Liver (tissue), 9 donors: Measurements from ENCODE around the gene ILK. TPM values are rescaled to one million over a fixed set of nuclear protein-coding genes. Genes with fewer than 3 reads are reported as not detected.

Source experiments
- DNase-seq: peaks from one replicate; pipeline ENCODE4 v3.0.0-alpha.2; 2017; ENCODE audit warnings: low spot score
- H3K27ac ChIP-seq, 2 donors: one replicate each; pipeline ENCODE4 v1.7.0; 2013; ENCODE audit warnings: inconsistent platforms in 2 of 2, low read length in 2 of 2, control low read depth in 1 of 2, low read depth in 1 of 2, mild to moderate bottlenecking in 1 of 2
- H3K27me3 ChIP-seq, 4 donors: one replicate each; pipeline versions ENCODE4 v1.6.1 to v1.7.0; 2013; ENCODE audit warnings: low read length in 3 of 4, inconsistent platforms in 1 of 4, mild to moderate bottlenecking in 1 of 4, moderate library complexity in 1 of 4; ENCODE audit not compliant: control insufficient read depth in 4 of 4, insufficient read depth in 4 of 4
- H3K36me3 ChIP-seq, 4 donors: one replicate each; pipeline versions ENCODE4 v1.6.1 to v1.7.0; 2013; ENCODE audit warnings: low read length in 3 of 4, mild to moderate bottlenecking in 3 of 4, low read depth in 1 of 4, moderate library complexity in 1 of 4; ENCODE audit not compliant: control insufficient read depth in 4 of 4, insufficient read depth in 3 of 4
- H3K4me1 ChIP-seq, 4 donors: one replicate each; pipeline versions ENCODE4 v1.6.1 to v1.7.0; 2013; ENCODE audit warnings: low read length in 3 of 4, mild to moderate bottlenecking in 3 of 4, moderate library complexity in 1 of 4; ENCODE audit not compliant: control insufficient read depth in 4 of 4, insufficient read depth in 4 of 4
- H3K4me3 ChIP-seq, 3 donors: one replicate each; pipeline versions ENCODE4 v1.6.1 to v1.7.0; 2013; ENCODE audit warnings: low read length in 3 of 3, control low read depth in 1 of 3, low read depth in 1 of 3, mild to moderate bottlenecking in 1 of 3
- H3K9ac ChIP-seq, 2 donors: one replicate each; pipeline ENCODE4 v1.7.0; 2013; ENCODE audit warnings: low read length in 2 of 2, mild to moderate bottlenecking in 2 of 2, moderate library complexity in 2 of 2, control low read depth in 1 of 2, low read depth in 1 of 2
- H3K9me3 ChIP-seq, 4 donors: one replicate each; pipeline versions ENCODE4 v1.6.1 to v1.7.0; 2013; ENCODE audit warnings: low read length in 3 of 4; ENCODE audit not compliant: control insufficient read depth in 4 of 4
- EGR1 ChIP-seq, 2 donors: IDR thresholded peaks; 2 replicates each; pipeline ENCODE4 v1.6.1; 2016 to 2018; ENCODE audit warnings: antibody characterized with exemption in 2 of 2, low read depth in 2 of 2
- FOXA1 ChIP-seq: IDR thresholded peaks from 2 replicates; pipeline ENCODE4 v1.6.1; 2016; ENCODE audit warnings: antibody characterized with exemption
- FOXA2 ChIP-seq: IDR thresholded peaks from 2 replicates; pipeline ENCODE4 v1.6.1; 2016; ENCODE audit warnings: antibody characterized with exemption
- GABPA ChIP-seq, 2 donors: IDR thresholded peaks in 1 of 2; conservative IDR thresholded peaks in 1 of 2; 2 replicates each; pipeline ENCODE4 v1.6.1; 2016; ENCODE audit warnings: antibody characterized with exemption in 2 of 2, mild to moderate bottlenecking in 1 of 2, moderate library complexity in 1 of 2
- HNF4A ChIP-seq, 2 donors: conservative IDR thresholded peaks; 2 replicates each; pipeline ENCODE4 v1.6.1; 2016; ENCODE audit warnings: antibody characterized with exemption in 2 of 2, mild to moderate bottlenecking in 2 of 2
- HNF4G ChIP-seq: IDR thresholded peaks from 2 replicates; pipeline ENCODE4 v1.6.1; 2016; ENCODE audit warnings: antibody characterized with exemption
- JUND ChIP-seq, 2 donors: IDR thresholded peaks; 2 replicates each; pipeline ENCODE4 v1.6.1; 2016; ENCODE audit warnings: antibody characterized with exemption in 2 of 2
- NR2F2 ChIP-seq: IDR thresholded peaks from 2 replicates; pipeline ENCODE4 v1.6.1; 2016; ENCODE audit warnings: antibody characterized with exemption
- RAD21 ChIP-seq, 2 donors: IDR thresholded peaks; 2 replicates each; pipeline ENCODE4 v1.6.1; 2016; ENCODE audit warnings: antibody characterized with exemption in 2 of 2, mild to moderate bottlenecking in 2 of 2
- RXRA ChIP-seq, 2 donors: IDR thresholded peaks; 2 replicates each; pipeline ENCODE4 v1.6.1; 2017 to 2018; ENCODE audit warnings: antibody characterized with exemption in 2 of 2, mild to moderate bottlenecking in 1 of 2
- SP1 ChIP-seq: IDR thresholded peaks from 2 replicates; pipeline ENCODE4 v1.6.1; 2018; ENCODE audit warnings: antibody characterized with exemption, mild to moderate bottlenecking
- TAF1 ChIP-seq: conservative IDR thresholded peaks from 2 replicates; pipeline ENCODE4 v1.6.1; 2016; ENCODE audit warnings: antibody characterized with exemption, mild to moderate bottlenecking
- YY1 ChIP-seq: IDR thresholded peaks from 2 replicates; pipeline ENCODE4 v1.6.1; 2016; ENCODE audit warnings: antibody characterized with exemption, mild to moderate bottlenecking
- WGBS: extraction: QIAGEN DNeasy Blood & Tissue Kit; methylation state at CpG from one replicate; pipeline ENCODE4 v1.1.7; 2013; 5-methylcytosine and 5-hydroxymethylcytosine counted together
- polyA plus RNA-seq, 2 donors: library from polyadenylated mRNA; stranded (reverse) in 1 of 2; unstranded in 1 of 2; fragments of 200-250 nt in 1 of 2; fragments of >200 nt in 1 of 2; fragmentation: Nextera tagmentation in 1 of 2; extraction: Ambion mirVana in 1 of 2; gene quantifications; one replicate each; pipeline versions ENCODE4 v1.2.1 to v1.2.3, GENCODE V29; 2013 to 2015
- total RNA-seq, 2 donors: library from RNA; depleted of rRNA; stranded (reverse); fragments of >200 nt; gene quantifications; one replicate each; pipeline ENCODE4 v1.2.3, GENCODE V29; 2014
- TF ChIP-seq, protein P1 (sequence below): IDR thresholded peaks from 2 replicates; pipeline ENCODE4 v1.6.1; 2016; ENCODE audit warnings: antibody characterized with exemption, mild to moderate bottlenecking
- TF ChIP-seq, protein P2 (sequence below): IDR thresholded peaks from 2 replicates; pipeline ENCODE4 v1.6.1; 2016; ENCODE audit warnings: antibody characterized with exemption
- TF ChIP-seq, protein P3 (sequence below): IDR thresholded peaks from 2 replicates; pipeline ENCODE4 v1.6.1; 2016; ENCODE audit warnings: antibody characterized with exemption
- TF ChIP-seq, protein P4 (sequence below): fragments of 150-350 bp; IDR thresholded peaks from 2 replicates; pipeline ENCODE4 v1.5.1; 2017; ENCODE audit warnings: improper control_type of control experiment, low read depth, low read length; ENCODE audit not compliant: missing input control
- TF ChIP-seq, protein P5 (sequence below): IDR thresholded peaks from 2 replicates; pipeline ENCODE4 v1.6.1; 2016; ENCODE audit warnings: antibody characterized with exemption
- donor health status: healthy.
- donor health status: healthy.
- donor health status: healthy.
- donor health status: healthy.
- donor health status: healthy.

The ILK gene
- total and polyA plus RNA-seq, 4 donors: 29.6 to 69.1 (median 48.2) TPM

DNA sequence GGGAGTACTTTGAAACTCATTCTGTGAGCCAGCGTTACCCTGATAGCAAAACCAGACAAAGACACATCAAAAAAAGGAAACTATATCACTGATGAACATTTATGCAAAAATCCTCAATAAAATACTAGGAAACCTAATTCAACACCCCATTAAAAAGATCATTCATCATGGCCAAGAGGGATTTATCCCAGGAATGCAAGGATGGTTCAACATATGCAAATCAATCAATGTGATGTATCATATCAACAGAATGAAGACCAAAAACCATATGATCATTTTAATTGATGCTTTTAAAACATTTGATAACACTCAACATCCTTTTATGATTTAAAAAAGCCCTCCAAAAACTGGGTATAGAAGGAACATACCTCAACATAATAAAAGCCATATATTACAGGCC lies 20.0 kb upstream of the ILK start (continued):
- no peak for TF ChIP-seq EGR1 (IDR thresholded peaks at IDR 0.05; ENCODE audit: low read depth in 2 of 2)
- TF ChIP-seq RAD21 (IDR thresholded peaks at IDR 0.05): no peak
- no peak for TF ChIP-seq NR2F2
- TF ChIP-seq HNF4G: no peak

DNA sequence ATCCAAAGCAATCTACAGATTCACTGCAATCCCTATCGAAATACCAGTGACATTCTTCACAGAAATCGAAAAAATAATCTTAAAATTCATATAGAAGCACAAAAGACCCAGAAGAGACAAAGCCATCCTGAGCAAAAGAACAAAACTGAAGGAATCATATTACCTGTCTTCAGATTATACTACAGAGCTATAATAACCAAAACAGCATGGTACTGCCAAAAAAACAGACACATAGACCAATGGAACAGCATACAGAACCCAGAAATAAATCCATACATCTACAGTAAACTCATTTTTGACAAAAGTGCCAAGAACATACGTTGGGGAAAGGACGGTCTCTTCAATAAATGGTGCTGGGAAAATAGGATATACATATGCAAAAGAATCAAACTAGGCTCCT lies 19.0 kb upstream of the ILK start:
- H3K27me3 ChIP-seq: no peaks in the 10 kb centered on the region
- no peak overlapping the region for H3K9ac ChIP-seq
- peaks cover 0 to 3% (median 1%) of the 10 kb centered on the region in 4 donors for H3K4me1 ChIP-seq
- no peak for DNase-seq
- H3K27ac ChIP-seq: no peak overlapping the region
- no peak overlapping the region for H3K4me3 ChIP-seq
- H3K9me3 ChIP-seq: peaks cover 0 to 9% (median 3%) of the 10 kb centered on the region in 4 donors
- peaks cover 0 to 2% (median 0%) of the 10 kb centered on the region in 4 donors for H3K36me3 ChIP-seq
- 96% methylated on average over 4 of the region's 4 CpGs for WGBS
- TF ChIP-seq SP1 (no peak), GABPA (IDR thresholded peaks at IDR 0.05 in 1 of 2, conservative IDR thresholded peaks at IDR 0.05 in 1 of 2) (no peak), FOXA2 (no peak), NR2F2 (no peak), RXRA (IDR thresholded peaks at IDR 0.05) (no peak), TAF1 (no peak), EGR1 (IDR thresholded peaks at IDR 0.05; ENCODE audit: low read depth in 2 of 2) (no peak), FOXA1 (no peak), JUND (IDR thresholded peaks at IDR 0.05) (no peak), HNF4A (conservative IDR thresholded peaks at IDR 0.05) (no peak), YY1 (no peak), HNF4G (no peak), RAD21 (IDR thresholded peaks at IDR 0.05) (no peak)
- TF ChIP-seq, protein P1, sequence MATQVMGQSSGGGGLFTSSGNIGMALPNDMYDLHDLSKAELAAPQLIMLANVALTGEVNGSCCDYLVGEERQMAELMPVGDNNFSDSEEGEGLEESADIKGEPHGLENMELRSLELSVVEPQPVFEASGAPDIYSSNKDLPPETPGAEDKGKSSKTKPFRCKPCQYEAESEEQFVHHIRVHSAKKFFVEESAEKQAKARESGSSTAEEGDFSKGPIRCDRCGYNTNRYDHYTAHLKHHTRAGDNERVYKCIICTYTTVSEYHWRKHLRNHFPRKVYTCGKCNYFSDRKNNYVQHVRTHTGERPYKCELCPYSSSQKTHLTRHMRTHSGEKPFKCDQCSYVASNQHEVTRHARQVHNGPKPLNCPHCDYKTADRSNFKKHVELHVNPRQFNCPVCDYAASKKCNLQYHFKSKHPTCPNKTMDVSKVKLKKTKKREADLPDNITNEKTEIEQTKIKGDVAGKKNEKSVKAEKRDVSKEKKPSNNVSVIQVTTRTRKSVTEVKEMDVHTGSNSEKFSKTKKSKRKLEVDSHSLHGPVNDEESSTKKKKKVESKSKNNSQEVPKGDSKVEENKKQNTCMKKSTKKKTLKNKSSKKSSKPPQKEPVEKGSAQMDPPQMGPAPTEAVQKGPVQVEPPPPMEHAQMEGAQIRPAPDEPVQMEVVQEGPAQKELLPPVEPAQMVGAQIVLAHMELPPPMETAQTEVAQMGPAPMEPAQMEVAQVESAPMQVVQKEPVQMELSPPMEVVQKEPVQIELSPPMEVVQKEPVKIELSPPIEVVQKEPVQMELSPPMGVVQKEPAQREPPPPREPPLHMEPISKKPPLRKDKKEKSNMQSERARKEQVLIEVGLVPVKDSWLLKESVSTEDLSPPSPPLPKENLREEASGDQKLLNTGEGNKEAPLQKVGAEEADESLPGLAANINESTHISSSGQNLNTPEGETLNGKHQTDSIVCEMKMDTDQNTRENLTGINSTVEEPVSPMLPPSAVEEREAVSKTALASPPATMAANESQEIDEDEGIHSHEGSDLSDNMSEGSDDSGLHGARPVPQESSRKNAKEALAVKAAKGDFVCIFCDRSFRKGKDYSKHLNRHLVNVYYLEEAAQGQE: no peak
- TF ChIP-seq, protein P2, sequence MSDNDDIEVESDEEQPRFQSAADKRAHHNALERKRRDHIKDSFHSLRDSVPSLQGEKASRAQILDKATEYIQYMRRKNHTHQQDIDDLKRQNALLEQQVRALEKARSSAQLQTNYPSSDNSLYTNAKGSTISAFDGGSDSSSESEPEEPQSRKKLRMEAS: no peak
- TF ChIP-seq, protein P3, sequence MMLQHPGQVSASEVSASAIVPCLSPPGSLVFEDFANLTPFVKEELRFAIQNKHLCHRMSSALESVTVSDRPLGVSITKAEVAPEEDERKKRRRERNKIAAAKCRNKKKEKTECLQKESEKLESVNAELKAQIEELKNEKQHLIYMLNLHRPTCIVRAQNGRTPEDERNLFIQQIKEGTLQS: no peak
- TF ChIP-seq, protein P4, sequence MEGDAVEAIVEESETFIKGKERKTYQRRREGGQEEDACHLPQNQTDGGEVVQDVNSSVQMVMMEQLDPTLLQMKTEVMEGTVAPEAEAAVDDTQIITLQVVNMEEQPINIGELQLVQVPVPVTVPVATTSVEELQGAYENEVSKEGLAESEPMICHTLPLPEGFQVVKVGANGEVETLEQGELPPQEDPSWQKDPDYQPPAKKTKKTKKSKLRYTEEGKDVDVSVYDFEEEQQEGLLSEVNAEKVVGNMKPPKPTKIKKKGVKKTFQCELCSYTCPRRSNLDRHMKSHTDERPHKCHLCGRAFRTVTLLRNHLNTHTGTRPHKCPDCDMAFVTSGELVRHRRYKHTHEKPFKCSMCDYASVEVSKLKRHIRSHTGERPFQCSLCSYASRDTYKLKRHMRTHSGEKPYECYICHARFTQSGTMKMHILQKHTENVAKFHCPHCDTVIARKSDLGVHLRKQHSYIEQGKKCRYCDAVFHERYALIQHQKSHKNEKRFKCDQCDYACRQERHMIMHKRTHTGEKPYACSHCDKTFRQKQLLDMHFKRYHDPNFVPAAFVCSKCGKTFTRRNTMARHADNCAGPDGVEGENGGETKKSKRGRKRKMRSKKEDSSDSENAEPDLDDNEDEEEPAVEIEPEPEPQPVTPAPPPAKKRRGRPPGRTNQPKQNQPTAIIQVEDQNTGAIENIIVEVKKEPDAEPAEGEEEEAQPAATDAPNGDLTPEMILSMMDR: no peak
- TF ChIP-seq, protein P5, sequence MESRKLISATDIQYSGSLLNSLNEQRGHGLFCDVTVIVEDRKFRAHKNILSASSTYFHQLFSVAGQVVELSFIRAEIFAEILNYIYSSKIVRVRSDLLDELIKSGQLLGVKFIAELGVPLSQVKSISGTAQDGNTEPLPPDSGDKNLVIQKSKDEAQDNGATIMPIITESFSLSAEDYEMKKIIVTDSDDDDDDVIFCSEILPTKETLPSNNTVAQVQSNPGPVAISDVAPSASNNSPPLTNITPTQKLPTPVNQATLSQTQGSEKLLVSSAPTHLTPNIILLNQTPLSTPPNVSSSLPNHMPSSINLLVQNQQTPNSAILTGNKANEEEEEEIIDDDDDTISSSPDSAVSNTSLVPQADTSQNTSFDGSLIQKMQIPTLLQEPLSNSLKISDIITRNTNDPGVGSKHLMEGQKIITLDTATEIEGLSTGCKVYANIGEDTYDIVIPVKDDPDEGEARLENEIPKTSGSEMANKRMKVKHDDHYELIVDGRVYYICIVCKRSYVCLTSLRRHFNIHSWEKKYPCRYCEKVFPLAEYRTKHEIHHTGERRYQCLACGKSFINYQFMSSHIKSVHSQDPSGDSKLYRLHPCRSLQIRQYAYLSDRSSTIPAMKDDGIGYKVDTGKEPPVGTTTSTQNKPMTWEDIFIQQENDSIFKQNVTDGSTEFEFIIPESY: no peak
